HAP-1 (cell line): ENCODE data around the gene RAB8B.

Experiments
- DNase-seq, 2 experiments: peaks; one replicate each; pipeline ENCODE4 v3.0.0-alpha.2; 2016 to 2020; ENCODE audit warnings: low spot score in 2 of 2
- H3K27me3 ChIP-seq: fragments of 250-450 bp; sonication (Bioruptor Pico); 2 replicates; pipeline ENCODE4 v1.5.1; 2020; ENCODE audit warnings: low read depth, mild to moderate bottlenecking, moderate library complexity
- H3K36me3 ChIP-seq: fragments of 250-450 bp; sonication (Bioruptor Pico); replicated peaks from 2 replicates; pipeline ENCODE4 v1.5.1; 2020; ENCODE audit warnings: mild to moderate bottlenecking
- H3K4me1 ChIP-seq: fragments of 250-450 bp; sonication (Bioruptor Pico); 2 replicates; pipeline ENCODE4 v1.5.1; 2020; ENCODE audit warnings: mild to moderate bottlenecking
- H3K4me3 ChIP-seq: fragments of 250-450 bp; sonication (Bioruptor Pico); 2 replicates; pipeline ENCODE4 v1.5.1; 2020; ENCODE audit warnings: mild to moderate bottlenecking, moderate library complexity
- H3K9me3 ChIP-seq: fragments of 250-450 bp; sonication (Bioruptor Pico); 2 replicates; pipeline ENCODE4 v1.5.1; 2020; ENCODE audit warnings: mild to moderate bottlenecking, moderate library complexity
- in situ Hi-C: fragments of 300-500 bp; cut with MboI; formaldehyde crosslinking; loops from 3 replicates; pipeline ENCODE4 v1.14.3; 2020; ENCODE audit warnings: low sequenced_read_pairs, inconsistent platforms, mixed read lengths

The RAB8B gene

GRCh38 chr15:63291507-63291906, 102.1 kb downstream of the RAB8B start:
- H3K4me1 ChIP-seq, result peaks cover 7% of the 10 kb centered on the region
- in situ Hi-C loops, result loop anchor here (5.0 to 25.0 kb wide), 2 partner anchors 111 to 771 kb away; no protein-coding TSS in a partner anchor
- no peaks in the 10 kb centered on the region for H3K27me3 ChIP-seq
- no peaks in the 10 kb centered on the region for H3K9me3 ChIP-seq
- H3K36me3 ChIP-seq, result no peaks in the 10 kb centered on the region
- H3K4me3 ChIP-seq, result no peak overlapping the region
- DNase-seq, result no peak

- DNase-seq, result no peak
- Histone ChIP-seq H3K4me3 (no peak overlapping the region), H3K36me3 (no peaks in the 10 kb centered on the region), H3K27me3 (no peaks in the 10 kb centered on the region), H3K9me3 (no peaks in the 10 kb centered on the region), H3K4me1 (peaks cover 7% of the 10 kb centered on the region)
- in situ Hi-C loops, result loop anchor here (5.0 to 25.0 kb wide), 2 partner anchors 110 to 770 kb away; no protein-coding TSS in a partner anchor
Measured at GRCh38 chr15:63292241-63292640, 102.8 kb downstream of the RAB8B start.

- no peaks in the 10 kb centered on the region for H3K9me3 ChIP-seq
- H3K4me3 ChIP-seq, result no peak overlapping the region
- in situ Hi-C loops, result loop anchor here (5.0 to 25.0 kb wide), 2 partner anchors 110 to 770 kb away; no protein-coding TSS in a partner anchor
Measured at GRCh38 chr15:63292771-63293170, 103.4 kb downstream of the RAB8B start.

GRCh38 chr15:63294359-63294758, 105.0 kb downstream of the RAB8B start:
- no peak for DNase-seq
- no peaks in the 10 kb centered on the region for H3K27me3 ChIP-seq
- no peak overlapping the region for H3K4me3 ChIP-seq
- no peaks in the 10 kb centered on the region for H3K36me3 ChIP-seq
- in situ Hi-C loops, result loop anchor here (5.0 to 25.0 kb wide), 2 partner anchors 108 to 768 kb away; no protein-coding TSS in a partner anchor
- H3K4me1 ChIP-seq, result peaks cover 7% of the 10 kb centered on the region
- H3K9me3 ChIP-seq, result no peaks in the 10 kb centered on the region

More at GRCh38 chr15:63292771-63293170, 103.4 kb downstream of the RAB8B start:
- no peaks in the 10 kb centered on the region for H3K36me3 ChIP-seq
- DNase-seq, result no peak
- H3K4me1 ChIP-seq, result peaks cover 7% of the 10 kb centered on the region
- H3K27me3 ChIP-seq, result no peaks in the 10 kb centered on the region

- in situ Hi-C loops, result loop anchor here (25.0 kb wide), 1 partner anchor 767 kb away; no protein-coding TSS in a partner anchor
- H3K4me3 ChIP-seq, result no peak overlapping the region
Measured at GRCh38 chr15:63295341-63295740, 105.9 kb downstream of the RAB8B start.

GRCh38 chr15:63296195-63296594, 106.8 kb downstream of the RAB8B start:
- Histone ChIP-seq H3K9me3 (no peaks in the 10 kb centered on the region), H3K36me3 (no peaks in the 10 kb centered on the region), H3K4me3 (no peak overlapping the region), H3K27me3 (no peaks in the 10 kb centered on the region), H3K4me1 (peaks cover 7% of the 10 kb centered on the region)
- no peak for DNase-seq
- in situ Hi-C loops, result loop anchor here (25.0 kb wide), 1 partner anchor 766 kb away; no protein-coding TSS in a partner anchor

More at GRCh38 chr15:63295341-63295740, 105.9 kb downstream of the RAB8B start:
- no peaks in the 10 kb centered on the region for H3K36me3 ChIP-seq
- H3K4me1 ChIP-seq, result peaks cover 7% of the 10 kb centered on the region
- H3K9me3 ChIP-seq, result no peaks in the 10 kb centered on the region
- H3K27me3 ChIP-seq, result no peaks in the 10 kb centered on the region
- DNase-seq, result no peak

- no peak for DNase-seq
- H3K36me3 ChIP-seq, result no peaks in the 10 kb centered on the region
- H3K4me1 ChIP-seq, result no peaks in the 10 kb centered on the region
- no peaks in the 10 kb centered on the region for H3K27me3 ChIP-seq
- no peaks in the 10 kb centered on the region for H3K9me3 ChIP-seq
- no peak overlapping the region for H3K4me3 ChIP-seq
- in situ Hi-C loops, result loop anchor here (25.0 kb wide), 1 partner anchor 762 kb away; no protein-coding TSS in a partner anchor
Measured at GRCh38 chr15:63299943-63300575, 110.7 kb downstream of the RAB8B start.

- H3K4me1 ChIP-seq, result no peaks in the 10 kb centered on the region
- no peak overlapping the region for H3K4me3 ChIP-seq
- no peaks in the 10 kb centered on the region for H3K36me3 ChIP-seq
- in situ Hi-C loops, result no loop called here
- no peaks in the 10 kb centered on the region for H3K9me3 ChIP-seq
- no peaks in the 10 kb centered on the region for H3K27me3 ChIP-seq
- no peak for DNase-seq
Measured at GRCh38 chr15:63301088-63301487, 111.7 kb downstream of the RAB8B start.

- in situ Hi-C loops, result no loop called here
- Histone ChIP-seq H3K36me3 (peaks cover 2% of the 10 kb centered on the region; the same call in 1 of the 2 replicates), H3K9me3 (no peaks in the 10 kb centered on the region), H3K27me3 (no peaks in the 10 kb centered on the region), H3K4me1 (no peaks in the 10 kb centered on the region), H3K4me3 (no peak overlapping the region)
- no peak for DNase-seq
Measured at GRCh38 chr15:63305260-63305659, 115.9 kb downstream of the RAB8B start.

- H3K9me3 ChIP-seq, result no peaks in the 10 kb centered on the region
- in situ Hi-C loops, result no loop called here
- no peak for DNase-seq
- no peaks in the 10 kb centered on the region for H3K4me1 ChIP-seq
- no peaks in the 10 kb centered on the region for H3K27me3 ChIP-seq
- peaks cover 2% of the 10 kb centered on the region; the same call in 1 of the 2 replicates for H3K36me3 ChIP-seq
- no peak overlapping the region for H3K4me3 ChIP-seq
Measured at GRCh38 chr15:63306492-63307073, 117.2 kb downstream of the RAB8B start.

GRCh38 chr15:63308491-63308890, 119.1 kb downstream of the RAB8B start:
- Histone ChIP-seq H3K9me3 (no peaks in the 10 kb centered on the region), H3K4me1 (peaks cover 5% of the 10 kb centered on the region; the same call in 1 of the 2 replicates), H3K36me3 (peaks cover 2% of the 10 kb centered on the region; the same call in 1 of the 2 replicates), H3K4me3 (no peak overlapping the region), H3K27me3 (no peaks in the 10 kb centered on the region; the same call in 1 of the 2 replicates)
- in situ Hi-C loops, result no loop called here
- no peak for DNase-seq

GRCh38 chr15:63308947-63309346, 119.5 kb downstream of the RAB8B start:
- DNase-seq, result no peak
- in situ Hi-C loops, result no loop called here
- Histone ChIP-seq H3K36me3 (peaks cover 2% of the 10 kb centered on the region; the same call in 1 of the 2 replicates), H3K27me3 (peaks cover 3% of the 10 kb centered on the region; the same call in 1 of the 2 replicates), H3K9me3 (no peaks in the 10 kb centered on the region), H3K4me1 (peaks cover 5% of the 10 kb centered on the region; the same call in 1 of the 2 replicates), H3K4me3 (no peak overlapping the region)

GRCh38 chr15:63310646-63311045, 121.2 kb downstream of the RAB8B start:
- H3K4me1 ChIP-seq, result peaks cover 5% of the 10 kb centered on the region; the same call in 1 of the 2 replicates
- DNase-seq, result no peak
- H3K36me3 ChIP-seq, result peaks cover 2% of the 10 kb centered on the region; the same call in 1 of the 2 replicates
- no peaks in the 10 kb centered on the region for H3K9me3 ChIP-seq
- in situ Hi-C loops, result no loop called here
- H3K4me3 ChIP-seq, result no peak overlapping the region
- H3K27me3 ChIP-seq, result peaks cover 3% of the 10 kb centered on the region; the same call in 1 of the 2 replicates

- no peaks in the 10 kb centered on the region for H3K36me3 ChIP-seq
- peak in 1 of 2 experiments; percentile 74 for DNase-seq
- in situ Hi-C loops, result no loop called here
- H3K27me3 ChIP-seq, result peaks cover 3% of the 10 kb centered on the region; the same call in 1 of the 2 replicates
- no peak overlapping the region for H3K4me3 ChIP-seq
- no peaks in the 10 kb centered on the region for H3K9me3 ChIP-seq
- H3K4me1 ChIP-seq, result peaks cover 5% of the 10 kb centered on the region; the same call in 1 of the 2 replicates
Measured at GRCh38 chr15:63312286-63312685, 122.9 kb downstream of the RAB8B start.
